SKM-1 treated with dmso at 0.1 percent for 144 hours (cell line): ENCODE measurements around the gene ZNF827.

Experiments
- DNase-seq: peaks from one replicate; lab custom pipeline; 2025; ENCODE audit not compliant: unreplicated experiment; lab: John Stamatoyannopoulos, UW

Gene ZNF827

DNA sequence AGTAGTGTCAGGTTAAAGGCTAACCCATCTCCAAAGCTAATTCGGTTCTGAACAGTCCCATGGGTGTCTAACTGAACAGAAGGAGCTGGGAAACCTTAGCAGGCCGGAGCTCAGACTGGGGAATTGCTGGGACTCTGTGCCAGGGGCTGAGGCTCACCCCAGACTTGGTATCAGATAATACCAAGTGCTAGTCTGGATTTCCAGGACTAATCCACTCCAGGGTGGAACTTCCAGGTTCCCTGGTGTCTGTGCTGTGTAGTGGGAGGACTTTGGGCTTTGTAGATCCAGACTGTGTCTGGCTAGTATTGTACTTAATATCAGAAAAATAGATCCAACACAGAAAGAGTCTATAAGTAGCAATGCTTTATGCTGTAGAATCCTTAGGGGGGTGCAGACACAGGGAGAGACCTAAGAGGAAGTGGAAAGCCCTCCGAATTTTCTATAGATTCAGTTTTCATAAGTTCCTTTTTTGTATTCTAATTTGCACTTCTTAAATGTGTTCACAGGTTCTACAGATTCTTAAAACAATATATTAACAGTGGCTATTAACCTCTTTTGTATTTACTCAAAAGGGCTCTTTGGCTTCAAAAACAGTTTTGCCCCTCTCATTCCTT, 4.1 kb downstream of the ZNF827 start:
- DNase-seq, result no peak

- no peak for DNase-seq
Observed at GRCh38 chr4:145933134-145933533, 5.5 kb downstream of the ZNF827 start.

- DNase-seq, result no peak
Observed at GRCh38 chr4:145931403-145931802, 7.2 kb downstream of the ZNF827 start.

DNA sequence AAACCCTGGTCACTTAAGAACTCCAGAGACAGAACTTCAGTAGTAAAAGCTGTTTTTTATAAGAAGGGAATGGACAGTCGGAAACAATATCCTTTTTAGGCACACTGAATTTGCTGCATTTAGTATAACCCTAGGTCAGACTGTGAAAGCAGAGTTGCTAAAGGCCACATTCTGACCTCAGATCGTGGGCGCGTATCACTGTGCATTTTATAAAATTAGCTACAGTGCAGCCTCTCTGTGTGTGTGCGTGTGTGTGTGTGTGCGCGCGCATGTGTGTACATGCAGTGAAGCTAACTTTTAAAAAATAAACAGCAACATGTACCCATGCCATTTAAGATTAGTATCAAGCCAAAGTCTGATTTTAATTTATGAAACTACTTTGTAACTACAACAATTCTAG, 8.0 kb downstream of the ZNF827 start:
- DNase-seq, result no peak

DNA sequence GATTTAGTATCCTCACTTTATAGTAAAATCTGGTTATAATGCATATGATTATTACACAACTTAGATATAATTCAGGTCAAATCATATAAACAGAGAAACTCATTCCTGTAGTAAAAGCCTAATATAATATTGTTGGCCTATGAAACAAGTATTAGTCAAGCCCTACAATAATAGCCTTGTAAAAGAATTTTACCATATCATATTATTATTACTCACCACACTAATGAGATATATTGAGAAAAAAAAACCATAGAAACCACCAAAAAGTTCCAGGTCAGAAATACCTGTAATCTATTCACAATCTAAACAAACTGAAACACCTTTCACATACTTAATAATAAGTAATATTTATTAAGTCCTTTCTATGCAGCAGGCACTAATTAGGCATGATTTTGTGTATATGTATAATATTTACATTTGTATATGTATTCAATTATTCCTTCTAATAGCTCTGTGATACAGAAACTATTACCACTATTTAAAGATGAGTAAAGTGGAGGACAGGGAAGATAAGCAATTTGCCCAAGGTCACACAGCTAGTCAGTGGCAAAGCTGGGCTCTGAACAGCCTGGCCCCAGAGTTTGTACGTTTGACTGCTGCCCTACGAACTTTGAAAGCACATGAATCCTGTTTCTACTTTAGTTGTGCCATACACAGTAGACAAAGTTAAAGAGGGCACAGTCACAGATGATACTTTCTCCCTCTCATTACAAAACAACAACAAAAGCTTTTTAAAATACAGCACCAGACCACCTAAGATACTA, 9.0 kb downstream of the ZNF827 start:
- no peak for DNase-seq

- DNase-seq, result no peak
Observed at GRCh38 chr4:145928748-145929147, 9.9 kb downstream of the ZNF827 start.

DNA sequence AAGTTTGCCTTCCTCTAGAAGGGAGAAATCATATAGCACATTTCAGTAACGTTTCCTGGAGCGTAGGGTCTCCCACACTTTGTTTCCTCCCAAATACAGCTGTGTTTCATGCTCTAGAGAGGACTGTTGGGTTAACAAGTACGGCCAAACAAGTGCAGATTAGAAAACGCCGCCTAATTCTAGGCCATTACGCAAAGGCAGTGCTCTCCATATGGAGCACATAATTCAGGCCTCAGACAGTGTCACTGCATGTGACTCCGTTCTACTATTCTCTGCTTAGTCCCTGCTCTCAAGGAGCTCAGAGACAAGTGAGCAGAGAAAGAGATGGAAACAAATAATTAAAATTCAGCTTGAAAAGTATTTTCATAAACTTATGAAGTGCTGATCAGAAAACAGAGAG, 11.6 kb downstream of the ZNF827 start:
- DNase-seq, result no peak

DNA sequence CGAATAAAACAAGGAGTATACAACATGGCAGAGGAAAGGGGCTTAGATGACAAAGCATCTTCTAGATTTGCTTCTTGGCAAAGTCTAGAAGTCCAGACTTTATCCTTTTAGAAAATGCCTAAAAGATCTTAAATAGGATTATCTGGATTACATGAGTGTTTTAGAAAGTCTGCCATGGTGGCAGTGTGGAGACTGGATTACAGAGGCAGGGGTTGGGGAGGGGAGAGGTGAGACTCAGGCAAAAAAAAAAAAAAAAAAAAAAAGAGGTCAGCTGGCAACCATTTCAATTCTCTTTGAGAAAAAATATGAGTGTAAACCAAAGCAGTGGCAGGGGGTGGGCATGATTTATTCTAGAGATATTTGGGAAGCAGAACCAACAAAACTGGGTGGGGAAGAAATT, 17.4 kb downstream of the ZNF827 start:
- DNase-seq, result no peak

- DNase-seq, result no peak
Observed at GRCh38 chr4:145920205-145920604, 18.4 kb downstream of the ZNF827 start.

DNA sequence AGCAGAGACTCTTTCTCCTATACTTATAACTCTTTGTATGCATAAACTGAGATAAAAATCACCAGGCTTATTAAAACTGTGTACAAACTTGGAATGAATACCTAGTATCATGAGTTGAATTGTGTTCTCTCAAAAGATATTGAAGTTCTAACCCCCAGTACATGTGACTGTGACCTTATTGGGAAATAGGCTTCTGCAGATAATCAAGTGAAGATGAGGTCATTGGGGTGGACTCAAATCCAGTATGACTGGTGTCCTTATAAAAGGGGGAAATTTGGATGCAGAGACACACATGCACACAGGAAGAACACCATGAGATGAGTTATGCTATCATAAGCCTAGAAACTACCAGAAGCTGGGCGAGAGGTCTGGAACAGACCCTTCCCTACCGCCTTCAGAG, 26.2 kb downstream of the ZNF827 start:
- no peak for DNase-seq

DNA sequence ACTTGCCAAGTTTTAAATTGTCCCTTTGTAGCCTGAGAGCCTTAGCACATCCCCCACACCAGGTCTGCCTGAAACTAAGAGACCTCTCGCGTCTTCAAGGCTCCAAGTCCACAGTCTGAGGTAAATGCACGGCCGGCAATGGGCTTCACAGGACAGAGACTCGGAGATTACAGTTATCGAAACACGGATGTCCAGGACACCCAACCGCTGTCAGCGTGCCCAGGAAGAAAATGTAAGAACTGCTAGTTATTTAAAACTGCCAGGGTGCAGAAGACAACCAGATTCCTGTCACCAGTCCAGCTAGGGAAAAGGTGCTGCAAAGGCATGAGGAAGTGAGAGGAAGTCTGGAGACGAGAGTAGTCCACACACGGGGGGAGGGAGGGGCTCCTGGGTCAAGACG, 28.9 kb downstream of the ZNF827 start:
- DNase-seq, result no peak

DNA sequence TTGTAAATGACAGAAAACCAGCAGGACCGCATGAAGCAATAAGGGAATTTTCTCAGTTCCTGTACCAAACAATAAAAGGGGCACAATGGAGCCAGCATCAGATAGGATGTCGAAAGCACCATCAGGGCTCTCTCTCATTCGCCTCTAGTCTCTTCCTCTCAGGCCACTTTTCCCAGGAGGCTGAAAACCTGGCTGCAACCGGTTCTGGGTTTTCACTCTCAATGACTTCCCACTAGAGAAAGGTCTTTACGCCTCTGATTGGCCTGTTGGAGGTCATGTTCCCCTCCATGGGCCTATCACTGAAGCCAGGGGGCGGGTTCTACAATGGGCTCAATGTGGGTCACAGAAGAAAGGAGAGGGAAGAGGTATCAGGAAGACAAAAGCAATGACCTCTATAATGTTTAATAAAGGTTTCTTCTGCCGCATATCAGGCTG, 29.3 kb downstream of the ZNF827 start:
- DNase-seq, result no peak

DNA sequence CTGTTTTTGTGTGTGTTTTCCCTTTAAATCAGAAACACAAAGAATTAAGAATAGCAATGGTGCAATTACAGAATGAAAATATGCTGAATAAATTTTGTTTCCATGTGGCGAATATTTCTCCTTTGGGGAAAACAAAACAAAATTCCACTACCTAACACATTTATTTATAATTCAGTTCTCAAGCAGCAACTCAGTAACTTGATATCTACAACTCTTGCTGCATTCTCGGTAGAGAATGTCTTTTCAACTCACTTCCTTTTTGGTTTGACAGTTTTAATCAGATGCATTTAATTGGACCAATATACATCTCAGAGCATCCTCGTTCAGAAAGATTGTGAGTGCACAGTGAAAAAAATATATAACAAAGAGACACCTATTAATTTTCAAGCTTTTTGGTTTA, 30.8 kb downstream of the ZNF827 start:
- DNase-seq, result no peak

DNA sequence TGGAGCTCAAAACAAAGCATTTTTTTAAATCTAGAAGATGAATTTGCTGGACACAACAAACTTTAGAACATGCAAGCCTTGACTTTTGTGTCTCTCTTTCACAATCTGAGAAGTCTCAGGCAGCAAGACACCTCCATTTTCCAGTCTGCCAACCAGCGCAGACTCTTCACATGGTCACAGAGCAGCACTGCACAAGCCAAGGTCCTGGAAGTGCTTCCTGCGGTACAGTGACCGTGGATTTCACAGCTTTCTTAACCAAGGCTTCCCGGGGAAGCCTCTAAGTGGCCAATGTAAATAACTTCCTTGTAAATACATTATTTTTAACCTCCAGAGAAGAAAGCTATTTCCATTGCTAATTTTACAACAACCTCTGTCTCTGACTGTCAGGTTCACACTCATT, 31.2 kb downstream of the ZNF827 start:
- no peak for DNase-seq

DNA sequence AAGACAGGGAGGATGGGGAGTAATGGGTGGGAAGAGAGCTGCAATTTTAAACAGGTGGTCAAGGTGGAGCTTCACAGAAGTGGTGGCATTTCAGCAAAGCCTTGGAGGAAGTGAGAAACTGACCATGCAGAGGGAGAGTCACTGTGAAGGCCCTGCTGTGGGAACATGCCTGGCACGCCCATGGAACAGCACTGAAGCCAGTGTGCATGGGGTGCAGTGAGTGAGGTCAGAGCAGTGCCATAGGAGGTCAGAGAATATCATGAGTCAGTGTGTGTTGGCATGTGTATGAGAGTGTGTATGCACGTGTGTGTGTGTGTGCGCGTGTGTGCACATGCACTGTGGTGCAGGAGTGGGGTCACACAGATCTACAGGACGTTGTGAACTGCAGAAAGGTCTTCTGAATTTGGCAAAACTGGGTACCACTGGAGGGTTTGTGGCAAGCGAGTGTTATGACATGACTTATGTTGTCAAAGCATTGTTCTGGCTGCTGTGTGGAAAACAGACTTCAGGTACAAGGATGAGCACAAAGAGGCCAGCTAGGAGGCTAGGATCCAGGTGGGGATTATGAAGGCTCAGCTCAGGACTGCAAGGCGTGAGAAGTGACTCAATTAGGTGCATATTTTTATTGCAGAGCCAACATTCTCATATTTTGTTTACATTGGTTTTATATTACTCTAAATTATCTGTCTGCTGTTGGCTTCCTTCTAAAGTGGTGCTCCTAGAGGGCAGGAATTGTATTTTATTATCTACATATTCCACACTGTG, 34.0 kb downstream of the ZNF827 start:
- no peak for DNase-seq

DNA sequence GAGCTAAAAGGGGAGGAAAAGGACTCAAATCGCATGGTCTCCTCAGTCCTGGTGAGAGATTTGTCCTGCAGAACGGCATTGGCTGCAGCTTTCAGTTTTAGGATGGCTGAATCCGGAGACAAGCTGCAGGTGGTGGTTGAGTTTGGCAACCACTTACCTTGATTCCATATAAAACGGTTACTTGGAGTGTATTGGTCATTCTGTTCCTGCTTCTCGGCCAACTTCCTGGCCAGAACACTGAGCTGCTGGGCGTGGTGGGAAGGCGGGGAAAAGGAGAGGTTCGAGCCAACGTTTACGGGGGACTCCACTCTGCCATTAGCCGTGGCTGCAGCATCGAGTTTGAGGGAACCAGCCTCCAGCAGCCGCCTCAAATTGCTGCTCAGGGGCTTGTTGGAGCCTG, 36.1 kb downstream of the ZNF827 start:
- DNase-seq, result no peak

GRCh38 chr4:145899886-145900460, 38.6 kb downstream of the ZNF827 start:
- DNase-seq, result no peak

DNA sequence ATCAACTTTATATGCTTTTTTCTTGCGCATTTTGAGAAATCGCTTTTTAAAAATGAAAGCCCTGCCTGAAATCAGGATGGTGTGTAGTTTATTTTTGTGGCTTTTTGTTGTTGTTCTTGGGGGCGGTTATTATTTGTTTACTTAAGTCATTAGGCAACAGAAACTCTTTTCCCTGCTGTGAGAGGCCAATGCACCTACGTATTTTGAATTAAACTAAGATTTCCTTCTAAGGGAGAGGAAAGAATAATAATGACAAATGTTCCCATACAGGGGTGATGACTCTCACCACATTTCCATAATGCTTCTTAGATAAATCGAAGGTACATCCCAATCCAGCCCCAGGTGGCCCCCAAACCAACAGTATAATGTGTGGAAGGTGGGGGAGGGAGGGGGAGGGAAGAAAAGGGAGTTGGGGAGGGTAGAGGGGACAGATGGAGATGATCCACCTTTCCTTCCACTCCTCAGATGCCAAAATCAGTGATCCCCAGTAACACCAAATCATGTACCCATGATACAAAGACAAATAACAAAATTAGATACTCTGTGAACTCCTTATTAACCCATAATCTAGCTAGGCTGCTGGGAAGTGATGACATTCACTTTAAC, 39.6 kb downstream of the ZNF827 start:
- DNase-seq, result no peak

- no peak for DNase-seq
Observed at GRCh38 chr4:145898466-145898865, 40.2 kb downstream of the ZNF827 start.

GRCh38 chr4:145895056-145895455, 43.6 kb downstream of the ZNF827 start:
- no peak for DNase-seq

DNA sequence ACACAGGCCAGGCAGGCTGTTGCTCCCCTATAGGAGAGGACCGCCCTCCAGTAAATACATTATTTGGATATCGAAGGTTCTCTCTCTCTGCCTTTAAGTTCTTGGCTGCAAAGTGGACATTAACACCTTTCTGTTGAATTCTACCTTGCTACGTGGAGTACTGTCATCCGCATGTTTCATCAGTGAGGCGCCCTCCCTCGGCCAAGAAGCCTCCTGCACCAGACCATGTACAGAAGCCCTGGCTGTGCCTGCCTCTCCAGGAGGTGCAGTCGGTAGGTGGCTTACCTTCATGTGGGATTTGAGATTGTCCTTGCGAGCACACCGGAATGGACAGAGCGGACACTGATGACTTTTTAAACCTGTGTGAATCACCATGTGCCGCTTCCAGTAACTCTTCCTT, 46.7 kb downstream of the ZNF827 start:
- no peak for DNase-seq
